Bladder microvascular endothelial cell (primary cell): ENCODE data around the gene ERC1. TPM values are rescaled to one million over a fixed set of nuclear protein-coding genes. Genes with fewer than 3 reads are reported as not detected.

ENCODE experiments used
- total RNA-seq: library from RNA; depleted of rRNA; stranded (reverse); fragments of >200 nt; gene quantifications from 2 replicates; pipeline ENCODE4 v1.2.3, GENCODE V29; 2014

Gene ERC1
- 29.8 and 57.5 TPM in 2 replicates for total RNA-seq

DNA sequence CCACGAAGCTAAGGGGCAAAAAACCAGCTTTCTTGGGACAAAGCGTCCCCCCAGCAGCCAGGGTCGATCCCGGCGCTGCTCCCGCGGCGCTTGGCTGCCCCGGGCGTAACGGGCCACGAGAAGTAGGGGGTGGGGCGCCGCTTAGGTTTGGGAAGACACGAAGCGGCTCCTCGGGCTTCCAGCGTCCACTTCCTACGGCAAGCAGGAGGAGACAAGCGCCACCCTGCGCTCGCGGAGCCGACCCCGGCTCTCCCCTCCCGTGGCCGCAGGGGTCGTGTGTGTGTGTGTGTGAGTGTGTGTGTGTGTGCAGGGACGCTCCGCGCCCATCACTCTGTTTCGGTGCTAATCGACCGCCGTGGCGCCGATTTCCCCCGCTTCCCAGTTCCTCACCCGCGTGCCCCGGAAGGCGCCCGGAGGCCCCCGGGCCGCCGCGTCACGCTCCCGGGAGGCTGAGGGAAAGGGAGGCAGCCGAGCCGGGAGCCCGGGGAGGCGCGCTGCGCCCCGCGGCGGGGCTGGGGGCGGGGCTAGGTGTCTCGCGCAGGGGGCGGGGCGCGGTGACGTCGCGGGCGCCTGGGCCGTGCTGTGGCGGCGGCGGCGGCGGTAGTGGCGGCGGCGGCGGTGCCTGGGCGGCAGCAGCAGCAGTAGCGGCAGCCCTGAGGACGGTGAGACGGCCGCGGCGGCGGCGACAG is at the start of gene ERC1:
Gene ERC1, plus strand, starts transcription at position 563 of the 689 bp plus-strand sequence. CDS start 36,681 bp downstream, outside the sequence.

DNA sequence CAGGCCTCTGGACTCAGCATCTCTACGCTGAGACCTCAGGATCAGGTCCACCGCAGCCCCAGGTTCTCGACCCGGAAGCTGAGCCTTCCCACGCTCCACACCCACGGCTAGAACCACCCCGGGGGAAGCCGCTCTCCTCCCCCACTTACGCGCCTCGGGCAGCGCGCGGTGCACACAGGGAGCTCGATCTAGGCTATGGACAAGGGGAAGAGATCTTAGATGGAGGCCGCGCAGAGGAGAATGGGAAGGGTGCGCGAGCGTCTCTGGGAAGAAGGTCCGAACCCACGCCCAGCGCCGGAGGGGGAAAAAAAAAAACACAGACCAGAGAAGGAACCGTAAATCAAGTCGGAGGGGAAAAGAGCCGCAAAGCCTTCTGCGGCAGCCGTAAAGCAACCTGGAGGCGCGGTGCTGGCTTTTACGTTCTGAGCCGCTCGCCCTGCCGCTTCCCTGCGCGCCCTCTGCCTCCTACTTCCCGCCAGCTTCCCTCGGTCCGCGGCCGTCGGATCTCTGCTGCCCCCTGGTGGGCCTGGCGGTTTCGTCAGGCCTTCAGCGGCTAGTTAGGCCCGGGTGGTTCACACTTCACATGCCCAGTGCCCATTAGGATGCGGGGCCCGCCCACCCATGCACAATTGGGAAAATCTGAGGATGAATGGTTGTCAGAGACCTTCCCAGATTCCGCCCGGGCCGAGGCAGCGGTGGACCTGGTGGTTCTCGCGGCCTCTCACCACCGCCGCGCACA is 41.4 kb upstream of the ERC1 start, which contains the start of gene RAD52:
Gene RAD52, minus strand, starts transcription at position 242 of the 739 bp plus-strand sequence. CDS start 16,636 bp downstream, outside the sequence.

Other genes with a start within 250 kb of the ERC1 start
- 66.5 and 198 TPM in 2 replicates for gene WNK1, start 238.6 kb upstream of the ERC1 start, total RNA-seq
- 9.1 and 18.0 TPM in 2 replicates for gene RAD52, start 41.5 kb upstream of the ERC1 start, total RNA-seq